GM10266 (cell line): ENCODE data around the gene RFWD3.
A peak's percentile ranks its signal among the peaks of the same experiment; 100 is the strongest.

ENCODE experiments used
- DNase-seq: peaks from one replicate; pipeline ENCODE4 v3.0.0; 2012; ENCODE audit errors: extremely low spot score
- CTCF ChIP-seq: IDR thresholded peaks from 2 replicates; pipeline ENCODE4 v1.5.1; 2012; ENCODE audit warnings: mild to moderate bottlenecking, low read depth; ENCODE audit not compliant: control insufficient read depth, insufficient read depth; ENCODE audit errors: missing control alignments

The RFWD3 gene

DNA sequence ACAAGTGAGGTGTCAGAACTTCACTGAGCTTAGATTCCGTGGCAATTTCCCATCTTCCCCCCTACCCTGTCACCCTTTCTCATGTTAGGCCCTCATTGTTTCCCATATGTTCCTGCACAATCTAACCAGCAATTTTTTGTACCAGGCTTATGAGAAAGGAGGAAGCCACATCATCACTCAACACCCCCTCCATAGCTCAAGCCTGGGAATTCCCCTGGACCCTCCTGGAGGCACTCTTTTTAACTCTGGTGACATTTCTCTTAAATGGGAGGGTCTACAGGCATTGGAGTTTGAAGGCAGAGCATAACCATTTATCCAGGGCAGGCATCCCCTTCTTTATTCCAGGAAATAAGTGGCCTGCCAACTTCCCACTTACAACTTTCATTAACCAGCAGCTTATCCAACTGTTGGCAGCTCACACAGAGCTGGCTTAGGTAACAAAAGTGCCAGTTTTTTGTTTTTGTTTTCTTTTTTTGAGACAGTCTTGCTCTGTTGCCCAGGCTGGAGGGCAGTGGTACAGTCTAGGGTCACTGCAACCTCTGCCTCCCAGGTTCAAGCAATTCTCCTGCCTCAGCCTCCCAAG lies 49.4 kb downstream of the RFWD3 start:
- TF ChIP-seq CTCF, result no peak
- no peak for DNase-seq

DNA sequence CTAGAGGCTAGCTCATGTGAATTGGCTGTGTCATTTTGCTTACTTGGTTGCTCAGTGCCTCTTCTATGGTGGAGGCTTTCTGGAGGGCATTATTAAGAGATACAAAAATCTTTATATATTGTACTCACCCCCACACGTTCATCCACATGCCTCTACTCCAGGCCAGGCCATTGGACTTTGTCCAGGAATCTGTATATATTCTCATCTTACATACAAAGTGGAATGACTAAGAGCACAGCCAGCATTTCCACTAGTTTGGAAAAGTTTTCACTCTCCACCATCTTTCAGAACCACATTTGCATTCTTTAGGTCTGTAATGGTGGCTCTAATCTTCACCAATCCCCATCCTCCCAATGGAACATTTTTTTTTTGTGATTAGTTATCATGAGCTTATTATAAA lies 55.0 kb downstream of the RFWD3 start:
- no peak for TF ChIP-seq CTCF
- no peak for DNase-seq

GRCh38 chr16:74608944-74609343 lies 57.7 kb downstream of the RFWD3 start:
- no peak for TF ChIP-seq CTCF
- DNase-seq, result no peak

DNA sequence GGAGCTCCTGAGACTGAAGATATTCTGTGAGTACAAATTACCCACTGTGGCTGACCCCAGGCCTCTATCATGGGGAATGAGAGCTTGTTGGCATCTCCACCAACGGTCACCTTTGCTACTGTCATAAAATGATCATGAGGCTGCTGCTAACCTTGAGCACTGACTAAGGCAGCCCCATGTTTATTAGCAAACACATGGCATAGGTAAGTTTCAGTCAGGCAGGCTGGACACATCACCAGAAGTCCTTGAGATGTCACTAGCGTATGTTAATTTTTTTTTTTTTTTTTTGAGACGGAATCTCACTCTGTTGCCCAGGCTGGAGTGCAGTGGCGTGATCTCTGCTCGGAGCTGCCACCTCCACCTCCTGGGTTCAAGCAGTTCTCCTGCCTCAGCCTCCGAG lies 58.3 kb downstream of the RFWD3 start:
- TF ChIP-seq CTCF, result no peak
- DNase-seq, result no peak

DNA sequence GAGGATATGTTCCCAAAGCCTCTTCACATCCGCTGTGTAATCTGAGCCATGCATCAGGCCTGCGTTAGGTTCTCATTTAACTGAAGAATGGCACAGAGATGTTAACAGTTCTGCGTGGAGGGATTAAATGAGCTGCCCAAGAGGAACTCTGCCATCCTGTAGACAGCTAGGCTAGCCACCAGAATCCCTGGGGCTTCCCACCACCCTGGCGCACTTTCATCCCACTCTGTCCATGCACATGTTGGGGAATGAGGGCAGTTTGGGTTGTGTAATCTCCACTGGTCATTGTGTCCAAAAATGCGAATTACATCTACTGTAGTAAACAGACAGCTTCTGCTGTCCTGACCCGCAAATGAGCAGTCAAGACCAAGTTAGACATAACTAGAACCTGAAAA lies 58.7 kb downstream of the RFWD3 start:
- DNase-seq, result no peak
- no peak for TF ChIP-seq CTCF

DNA sequence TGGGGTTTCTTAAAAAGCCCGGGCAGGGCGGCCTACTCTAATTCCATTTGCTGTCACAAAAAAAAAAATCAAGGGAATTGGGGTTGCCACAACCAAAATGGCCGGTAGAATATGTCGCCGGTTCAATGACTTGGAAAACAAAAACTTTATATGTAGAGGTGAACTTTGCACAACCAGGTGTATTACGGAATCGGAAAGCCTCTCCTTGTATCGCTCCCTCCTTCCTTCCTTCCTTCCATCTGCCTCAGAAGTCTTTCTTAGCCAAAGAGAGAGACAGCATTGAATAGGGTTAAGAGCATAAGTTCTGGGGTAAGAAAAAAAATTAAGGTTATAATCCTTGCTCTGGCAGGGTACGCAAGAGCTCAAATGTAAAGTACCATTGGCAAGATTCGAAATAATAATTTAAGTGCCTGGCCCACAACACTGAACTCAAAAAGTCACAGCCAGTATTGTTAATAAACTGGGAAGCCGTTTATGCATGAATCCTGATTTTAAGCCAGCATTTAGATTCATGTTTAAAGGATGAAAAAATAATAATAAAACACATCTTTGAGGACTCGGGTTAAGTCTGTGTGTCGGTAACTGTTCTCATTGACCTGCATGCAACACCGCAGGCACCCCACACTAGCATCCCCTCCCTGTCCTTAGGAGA lies 59.2 kb downstream of the RFWD3 start:
- DNase-seq, result no peak
- no peak for TF ChIP-seq CTCF

GRCh38 chr16:74606521-74607309 lies 60.0 kb downstream of the RFWD3 start, which contains the start of gene GLG1:
Gene GLG1, minus strand, starts transcription at chr16:74607114. Its CDS starts 20 bp downstream, at chr16:74607094.
- TF ChIP-seq CTCF, result peak; percentile 5
- peak; percentile 88 for DNase-seq
